HL-60 (cell line): ENCODE measurements around the gene COL2A1.

ENCODE experiments used
- DNase-seq, 2 experiments: peaks; one replicate each; pipeline ENCODE4 v3.0.0-alpha.2; 2010 to 2020; ENCODE audit warnings: low read depth in 1 of 2, low spot score in 1 of 2
- H3K27ac ChIP-seq: fragments of 250-450 bp; sonication (Bioruptor Pico); replicated peaks from 2 replicates; pipeline ENCODE4 v1.5.1; 2020; ENCODE audit warnings: mild to moderate bottlenecking, moderate library complexity
- H3K27me3 ChIP-seq: fragments of 250-450 bp; sonication (Bioruptor Pico); 2 replicates; pipeline ENCODE4 v1.5.1; 2021; ENCODE audit warnings: mild to moderate bottlenecking, moderate library complexity; ENCODE audit not compliant: insufficient read depth, poor library complexity, severe bottlenecking
- H3K4me3 ChIP-seq: replicated peaks from 2 replicates; pipeline ENCODE4 v1.5.1; 2011; ENCODE audit warnings: mild to moderate bottlenecking, control low read depth, low read length; ENCODE audit not compliant: insufficient read depth
- CTCF ChIP-seq: IDR thresholded peaks from one replicate; pipeline ENCODE4 v1.5.1; 2011; ENCODE audit warnings: low read length, control low read depth, inconsistent platforms; ENCODE audit not compliant: insufficient read depth
- GABPA ChIP-seq: IDR thresholded peaks from 2 replicates; pipeline ENCODE4 v1.6.1; 2012; ENCODE audit warnings: low read depth
- POLR2AphosphoS5 ChIP-seq: IDR thresholded peaks from 2 replicates; pipeline ENCODE4 v1.6.1; 2012; ENCODE audit warnings: low read depth
- SPI1 ChIP-seq: IDR thresholded peaks from 2 replicates; pipeline ENCODE4 v1.6.1; 2012; ENCODE audit warnings: low read depth, mild to moderate bottlenecking, borderline replicate concordance
- TF ChIP-seq, protein P1 (sequence below): IDR thresholded peaks from 2 replicates; pipeline ENCODE4 v1.6.1; 2012; ENCODE audit warnings: low read depth; ENCODE audit not compliant: insufficient replicate concordance

COL2A1 gene

DNA sequence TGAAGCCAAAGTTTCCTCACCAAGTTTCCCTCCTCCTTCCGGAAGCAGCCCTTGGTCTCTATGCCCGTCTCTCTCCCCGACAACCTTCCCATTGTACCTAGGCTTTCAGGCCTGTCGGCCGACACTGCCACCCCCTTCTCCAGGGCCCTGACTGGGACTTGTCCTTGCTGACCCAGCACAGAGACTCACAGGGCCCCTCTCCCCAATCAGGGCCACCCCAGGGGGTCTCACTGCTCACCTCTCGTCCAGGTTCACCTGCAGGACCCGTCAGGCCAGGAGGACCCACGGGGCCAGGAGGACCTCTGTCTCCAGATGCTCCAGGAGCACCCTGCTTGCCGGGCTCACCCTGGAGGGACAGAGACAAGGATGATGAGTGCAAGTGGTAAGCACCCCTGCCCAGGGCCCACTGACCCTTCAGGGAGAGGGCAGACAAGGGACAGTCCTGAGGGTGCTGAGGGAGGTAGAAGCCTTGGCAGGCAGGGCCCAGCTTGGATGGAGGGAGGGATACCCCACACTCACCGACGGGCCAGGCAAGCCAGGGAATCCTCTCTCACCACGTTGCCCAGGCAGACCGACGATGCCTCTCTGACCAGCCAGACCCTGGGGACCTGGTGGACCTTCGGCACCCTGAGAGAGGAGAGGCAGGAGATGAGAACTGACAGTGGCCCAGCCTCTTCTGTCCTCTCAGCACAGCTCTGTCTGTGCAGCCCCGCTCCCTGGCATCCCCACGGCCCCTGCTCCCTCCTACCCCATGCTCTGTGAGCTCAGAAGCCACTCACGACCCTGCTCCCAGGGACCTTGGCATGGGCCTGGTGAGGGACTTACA is 26.3 kb downstream of the COL2A1 start:
- no peak for DNase-seq
- H3K27me3 ChIP-seq, result peaks cover 2% of the 10 kb centered on the region
- no peak overlapping the region for H3K4me3 ChIP-seq
- TF ChIP-seq, protein P1, sequence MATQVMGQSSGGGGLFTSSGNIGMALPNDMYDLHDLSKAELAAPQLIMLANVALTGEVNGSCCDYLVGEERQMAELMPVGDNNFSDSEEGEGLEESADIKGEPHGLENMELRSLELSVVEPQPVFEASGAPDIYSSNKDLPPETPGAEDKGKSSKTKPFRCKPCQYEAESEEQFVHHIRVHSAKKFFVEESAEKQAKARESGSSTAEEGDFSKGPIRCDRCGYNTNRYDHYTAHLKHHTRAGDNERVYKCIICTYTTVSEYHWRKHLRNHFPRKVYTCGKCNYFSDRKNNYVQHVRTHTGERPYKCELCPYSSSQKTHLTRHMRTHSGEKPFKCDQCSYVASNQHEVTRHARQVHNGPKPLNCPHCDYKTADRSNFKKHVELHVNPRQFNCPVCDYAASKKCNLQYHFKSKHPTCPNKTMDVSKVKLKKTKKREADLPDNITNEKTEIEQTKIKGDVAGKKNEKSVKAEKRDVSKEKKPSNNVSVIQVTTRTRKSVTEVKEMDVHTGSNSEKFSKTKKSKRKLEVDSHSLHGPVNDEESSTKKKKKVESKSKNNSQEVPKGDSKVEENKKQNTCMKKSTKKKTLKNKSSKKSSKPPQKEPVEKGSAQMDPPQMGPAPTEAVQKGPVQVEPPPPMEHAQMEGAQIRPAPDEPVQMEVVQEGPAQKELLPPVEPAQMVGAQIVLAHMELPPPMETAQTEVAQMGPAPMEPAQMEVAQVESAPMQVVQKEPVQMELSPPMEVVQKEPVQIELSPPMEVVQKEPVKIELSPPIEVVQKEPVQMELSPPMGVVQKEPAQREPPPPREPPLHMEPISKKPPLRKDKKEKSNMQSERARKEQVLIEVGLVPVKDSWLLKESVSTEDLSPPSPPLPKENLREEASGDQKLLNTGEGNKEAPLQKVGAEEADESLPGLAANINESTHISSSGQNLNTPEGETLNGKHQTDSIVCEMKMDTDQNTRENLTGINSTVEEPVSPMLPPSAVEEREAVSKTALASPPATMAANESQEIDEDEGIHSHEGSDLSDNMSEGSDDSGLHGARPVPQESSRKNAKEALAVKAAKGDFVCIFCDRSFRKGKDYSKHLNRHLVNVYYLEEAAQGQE, result no peak
- TF ChIP-seq SPI1 (no peak), POLR2AphosphoS5 (no peak), CTCF (no peak), GABPA (no peak)
- H3K27ac ChIP-seq, result no peak overlapping the region

DNA sequence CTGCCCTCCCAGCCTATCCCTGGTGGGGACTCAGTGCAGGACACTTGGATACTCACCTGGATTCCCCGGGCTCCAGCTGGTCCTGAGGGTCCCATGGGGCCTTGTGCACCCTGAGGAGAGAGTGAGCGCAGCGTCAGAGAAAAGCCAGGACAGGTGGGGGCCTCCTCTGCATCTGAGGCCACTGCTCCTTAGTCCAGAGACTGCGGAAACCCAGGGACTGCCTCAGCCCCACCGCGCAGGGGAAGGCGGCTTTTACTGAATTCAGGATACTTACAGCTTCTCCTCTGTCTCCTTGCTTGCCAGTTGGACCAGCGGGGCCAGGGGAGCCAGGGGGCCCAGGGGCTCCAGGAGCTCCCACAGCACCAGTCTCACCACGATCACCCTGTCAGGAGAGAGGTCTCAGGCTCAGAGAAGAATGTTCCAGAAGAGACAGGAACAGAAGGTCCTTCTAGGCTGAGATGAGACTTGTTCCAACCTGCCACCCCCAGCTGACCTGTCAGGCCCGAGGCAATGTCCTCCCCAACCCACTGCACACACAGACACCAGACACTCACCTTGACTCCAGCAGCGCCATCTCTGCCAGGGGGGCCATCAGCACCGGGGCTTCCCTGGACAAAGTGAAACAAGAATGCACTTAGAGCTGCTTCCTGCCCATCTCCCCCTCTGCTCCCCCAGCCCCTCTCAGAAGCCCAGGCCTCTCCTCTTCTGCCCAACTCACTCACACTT is 27.1 kb downstream of the COL2A1 start:
- TF ChIP-seq GABPA (no peak), SPI1 (no peak), CTCF (no peak), POLR2AphosphoS5 (no peak)
- TF ChIP-seq, protein P1, result no peak

GRCh38 chr12:47975816-47976215 is 28.5 kb downstream of the COL2A1 start:
- no peak for DNase-seq
- TF ChIP-seq GABPA, result no peak
- TF ChIP-seq SPI1, result no peak
- TF ChIP-seq, protein P1, result no peak
- TF ChIP-seq POLR2AphosphoS5, result no peak
- TF ChIP-seq CTCF, result no peak
- Histone ChIP-seq H3K4me3 (no peak overlapping the region), H3K27me3 (no peaks in the 10 kb centered on the region), H3K27ac (no peak overlapping the region)

More for the DNA sequence above, 27.1 kb downstream of the COL2A1 start:
- no peak overlapping the region for H3K4me3 ChIP-seq
- DNase-seq, result no peak
- peaks cover 2% of the 10 kb centered on the region for H3K27me3 ChIP-seq
- H3K27ac ChIP-seq, result no peak overlapping the region
